SU-DHL-6 (cell line): Measurements from ENCODE around the gene LOXL4.

Source experiments
- EZH2phosphoT487 ChIP-seq: fragments of 200-600 bp; sonication (generic), shearing (Covaris generic); conservative IDR thresholded peaks from 2 replicates; pipeline ENCODE4 v1.6.1; 2018; ENCODE audit warnings: mild to moderate bottlenecking, antibody characterized with exemption, low read length, moderate library complexity, mixed read lengths
- TF ChIP-seq, protein P1 (sequence below): fragments of 200-600 bp; sonication (generic); IDR thresholded peaks from one replicate; pipeline ENCODE4 v1.5.1; 2017; ENCODE audit warnings: antibody characterized with exemption, mild to moderate bottlenecking, low read length, moderate library complexity; ENCODE audit not compliant: insufficient read depth, poor library complexity, severe bottlenecking

- TF ChIP-seq, protein P1, sequence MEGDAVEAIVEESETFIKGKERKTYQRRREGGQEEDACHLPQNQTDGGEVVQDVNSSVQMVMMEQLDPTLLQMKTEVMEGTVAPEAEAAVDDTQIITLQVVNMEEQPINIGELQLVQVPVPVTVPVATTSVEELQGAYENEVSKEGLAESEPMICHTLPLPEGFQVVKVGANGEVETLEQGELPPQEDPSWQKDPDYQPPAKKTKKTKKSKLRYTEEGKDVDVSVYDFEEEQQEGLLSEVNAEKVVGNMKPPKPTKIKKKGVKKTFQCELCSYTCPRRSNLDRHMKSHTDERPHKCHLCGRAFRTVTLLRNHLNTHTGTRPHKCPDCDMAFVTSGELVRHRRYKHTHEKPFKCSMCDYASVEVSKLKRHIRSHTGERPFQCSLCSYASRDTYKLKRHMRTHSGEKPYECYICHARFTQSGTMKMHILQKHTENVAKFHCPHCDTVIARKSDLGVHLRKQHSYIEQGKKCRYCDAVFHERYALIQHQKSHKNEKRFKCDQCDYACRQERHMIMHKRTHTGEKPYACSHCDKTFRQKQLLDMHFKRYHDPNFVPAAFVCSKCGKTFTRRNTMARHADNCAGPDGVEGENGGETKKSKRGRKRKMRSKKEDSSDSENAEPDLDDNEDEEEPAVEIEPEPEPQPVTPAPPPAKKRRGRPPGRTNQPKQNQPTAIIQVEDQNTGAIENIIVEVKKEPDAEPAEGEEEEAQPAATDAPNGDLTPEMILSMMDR, result no peak
- TF ChIP-seq EZH2phosphoT487, result no peak
These were observed 44.4 kb upstream of the LOXL4 start for GRCh38 chr10:98312349-98312748.
